ENCODE measurements around the gene DNAJC1.
"Not testable (repeated sequence)": the region's sequence is repeated elsewhere in the genome, so short reads cannot be mapped to it uniquely, and the experiment has no call there.

The DNAJC1 gene

DNA sequence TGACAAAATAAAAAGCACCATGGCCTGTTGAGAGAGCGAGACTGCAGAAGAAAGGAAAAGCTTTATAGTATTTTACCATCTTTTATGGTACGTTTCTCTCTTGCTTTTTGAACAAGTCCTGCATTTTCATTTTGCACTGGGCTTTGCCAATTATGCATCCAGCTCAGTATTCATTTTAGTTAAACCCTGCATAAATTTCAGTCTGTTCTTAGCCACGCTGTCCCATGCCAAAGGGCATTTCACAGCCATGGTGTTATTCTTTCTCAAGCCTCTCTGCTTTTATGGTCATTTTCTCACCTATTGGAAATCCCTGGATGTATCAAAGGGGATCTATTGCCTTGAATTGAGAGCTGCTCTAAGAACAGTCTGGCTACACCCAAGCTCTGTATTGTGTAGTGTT lies 30.8 kb upstream of the DNAJC1 start:
- no peaks in the 10 kb centered on the region for H3K27me3 ChIP-seq
- DNase-seq = no peak
- no peaks in the 10 kb centered on the region for H3K4me1 ChIP-seq
- TF ChIP-seq, protein P1, sequence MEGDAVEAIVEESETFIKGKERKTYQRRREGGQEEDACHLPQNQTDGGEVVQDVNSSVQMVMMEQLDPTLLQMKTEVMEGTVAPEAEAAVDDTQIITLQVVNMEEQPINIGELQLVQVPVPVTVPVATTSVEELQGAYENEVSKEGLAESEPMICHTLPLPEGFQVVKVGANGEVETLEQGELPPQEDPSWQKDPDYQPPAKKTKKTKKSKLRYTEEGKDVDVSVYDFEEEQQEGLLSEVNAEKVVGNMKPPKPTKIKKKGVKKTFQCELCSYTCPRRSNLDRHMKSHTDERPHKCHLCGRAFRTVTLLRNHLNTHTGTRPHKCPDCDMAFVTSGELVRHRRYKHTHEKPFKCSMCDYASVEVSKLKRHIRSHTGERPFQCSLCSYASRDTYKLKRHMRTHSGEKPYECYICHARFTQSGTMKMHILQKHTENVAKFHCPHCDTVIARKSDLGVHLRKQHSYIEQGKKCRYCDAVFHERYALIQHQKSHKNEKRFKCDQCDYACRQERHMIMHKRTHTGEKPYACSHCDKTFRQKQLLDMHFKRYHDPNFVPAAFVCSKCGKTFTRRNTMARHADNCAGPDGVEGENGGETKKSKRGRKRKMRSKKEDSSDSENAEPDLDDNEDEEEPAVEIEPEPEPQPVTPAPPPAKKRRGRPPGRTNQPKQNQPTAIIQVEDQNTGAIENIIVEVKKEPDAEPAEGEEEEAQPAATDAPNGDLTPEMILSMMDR (IDR thresholded peaks at IDR 0.05; ENCODE audit: low read depth, low read length) = no peak
- H3K4me3 ChIP-seq (ENCODE audit: low read depth, low read length) = no peak overlapping the region
- H3K9me3 ChIP-seq = no peaks in the 10 kb centered on the region
- H3K36me3 ChIP-seq = no peaks in the 10 kb centered on the region

DNA sequence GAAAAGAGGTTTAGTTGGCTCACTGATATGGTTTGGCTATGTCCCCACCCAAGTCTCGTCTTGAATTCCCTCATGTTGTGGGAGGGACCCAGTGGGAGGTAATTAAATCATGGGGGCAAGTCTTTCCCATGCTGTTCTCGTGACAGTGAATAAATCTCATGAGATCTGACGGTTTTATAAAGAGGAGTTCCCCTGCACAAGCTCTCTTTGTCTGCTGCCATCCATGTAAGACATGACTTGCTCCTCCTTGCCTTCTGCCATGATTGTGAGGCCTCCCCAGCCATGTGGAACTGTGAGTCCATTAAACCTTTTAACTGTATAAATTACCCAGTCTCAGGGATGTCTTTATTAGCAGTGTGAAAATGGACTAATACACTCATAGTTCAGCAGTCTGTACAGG lies 28.7 kb upstream of the DNAJC1 start:
- not testable (repeated sequence) for DNase-seq; H3K9me3 ChIP-seq; H3K4me1 ChIP-seq; H3K27me3 ChIP-seq; H3K36me3 ChIP-seq; H3K4me3 ChIP-seq (ENCODE audit: low read depth, low read length)

DNA sequence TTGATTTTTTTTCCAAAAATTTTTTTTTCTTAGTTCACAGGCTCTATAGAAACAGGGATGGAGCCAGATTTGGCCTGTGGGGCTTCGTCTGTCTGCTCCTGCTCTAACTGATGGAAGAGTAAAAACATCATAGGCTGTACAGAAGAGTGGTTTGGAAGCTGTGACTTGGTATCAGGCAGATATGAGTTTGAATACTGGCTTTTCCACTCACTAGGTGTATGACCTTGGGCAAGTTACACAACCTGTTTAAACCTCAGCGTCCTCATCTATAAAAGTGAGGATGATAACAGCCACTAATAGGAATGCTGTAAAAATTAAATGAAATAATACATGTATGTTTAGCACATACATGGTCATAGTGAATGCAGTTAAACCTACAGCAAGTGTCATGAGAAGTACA lies 26.9 kb upstream of the DNAJC1 start:
- no peaks in the 10 kb centered on the region for H3K4me1 ChIP-seq
- H3K9me3 ChIP-seq = no peaks in the 10 kb centered on the region
- no peaks in the 10 kb centered on the region for H3K27me3 ChIP-seq
- TF ChIP-seq, protein P1 (IDR thresholded peaks at IDR 0.05; ENCODE audit: low read depth, low read length) = no peak
- no peak for DNase-seq
- H3K4me3 ChIP-seq (ENCODE audit: low read depth, low read length) = no peak overlapping the region
- H3K36me3 ChIP-seq = no peaks in the 10 kb centered on the region

DNA sequence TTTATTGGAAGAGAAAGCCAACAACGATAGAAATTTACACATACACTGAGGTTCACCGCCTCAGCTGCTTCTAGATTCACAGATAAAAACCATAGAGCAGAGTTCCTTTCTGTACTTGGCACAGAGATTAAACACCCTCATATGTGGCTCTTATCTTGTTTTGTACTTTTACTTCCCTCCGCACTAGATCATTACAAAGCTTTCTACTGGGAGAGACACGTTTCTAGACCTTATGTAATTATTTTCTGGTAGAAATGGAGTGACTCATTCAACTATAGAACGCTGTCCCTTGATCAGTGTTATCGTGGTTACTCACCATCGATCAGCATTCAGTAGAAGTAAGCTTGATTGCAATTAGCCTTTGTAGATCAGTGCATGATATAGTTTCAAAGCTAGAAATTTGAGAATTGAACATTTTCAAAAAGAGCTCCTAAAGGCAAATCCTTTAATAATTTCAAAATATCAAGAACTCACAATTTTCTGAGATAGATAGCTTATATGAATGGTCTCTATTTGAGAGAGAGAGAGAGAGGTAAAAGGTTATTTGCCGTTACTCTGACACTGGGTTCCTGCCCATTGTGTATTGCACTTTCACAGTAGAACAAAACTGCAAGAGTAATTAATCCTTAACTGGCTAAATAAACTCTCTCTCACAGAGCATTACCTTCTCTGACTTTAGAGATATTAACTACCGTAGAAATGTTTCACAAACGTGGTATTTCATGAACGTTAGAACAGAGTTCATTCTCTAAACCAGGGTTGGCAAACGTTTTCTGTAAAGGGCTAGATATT lies 26.1 kb upstream of the DNAJC1 start:
- Histone ChIP-seq H3K4me3 (ENCODE audit: low read depth, low read length) (no peak overlapping the region), H3K27me3 (no peaks in the 10 kb centered on the region)

DNA sequence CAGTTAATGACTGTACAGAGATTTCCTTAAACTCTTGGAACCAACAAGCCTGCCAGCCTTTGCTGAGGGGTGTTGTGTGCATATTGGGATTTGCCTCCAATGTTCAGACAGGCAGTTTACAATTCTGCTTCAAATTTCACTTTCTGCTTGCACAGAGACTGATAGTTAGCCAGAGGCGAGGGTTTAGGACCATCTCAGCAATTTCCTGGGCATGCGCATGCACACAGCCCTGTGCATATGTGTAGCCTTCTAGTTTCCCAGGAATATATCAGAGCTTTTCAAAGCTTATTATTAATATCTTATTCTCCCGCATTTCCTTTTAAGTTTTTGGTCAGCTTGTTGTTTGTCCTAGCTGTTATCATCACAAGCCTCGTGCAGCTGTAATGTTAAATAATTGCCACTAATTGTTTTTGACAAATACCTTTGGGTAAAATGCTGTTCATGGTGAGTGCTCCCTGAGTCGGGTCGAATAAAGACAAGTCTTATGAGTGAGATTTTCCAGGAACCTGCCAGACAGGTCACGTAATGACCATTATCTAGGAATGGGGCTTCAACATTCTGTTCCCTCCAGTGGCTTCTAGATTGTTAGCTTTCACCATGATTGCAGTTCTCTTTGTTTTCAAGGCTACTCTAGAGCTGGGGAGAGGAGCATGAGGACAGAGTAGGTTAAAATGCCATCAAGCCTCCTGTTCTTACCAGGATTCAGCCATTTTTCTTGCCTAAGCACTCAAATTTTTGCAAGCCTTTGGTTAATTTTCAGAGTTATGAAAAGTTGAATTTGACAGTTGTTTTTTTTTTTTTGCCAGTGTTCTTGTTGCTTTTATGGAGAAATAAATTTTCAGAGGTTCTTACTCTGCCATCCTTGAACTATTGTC lies 24.1 kb upstream of the DNAJC1 start:
- no peaks in the 10 kb centered on the region for H3K27me3 ChIP-seq
- no peaks in the 10 kb centered on the region for H3K36me3 ChIP-seq
- no peaks in the 10 kb centered on the region for H3K9me3 ChIP-seq
- TF ChIP-seq, protein P1 (IDR thresholded peaks at IDR 0.05; ENCODE audit: low read depth, low read length) = no peak
- DNase-seq = no peak
- H3K4me3 ChIP-seq (ENCODE audit: low read depth, low read length) = no peak overlapping the region
- no peaks in the 10 kb centered on the region; the same call in 1 of the 2 replicates for H3K4me1 ChIP-seq

More for the DNA sequence above, 26.1 kb upstream of the DNAJC1 start:
- H3K36me3 ChIP-seq = no peaks in the 10 kb centered on the region
- no peaks in the 10 kb centered on the region for H3K4me1 ChIP-seq
- no peak for DNase-seq
- TF ChIP-seq, protein P1 (IDR thresholded peaks at IDR 0.05; ENCODE audit: low read depth, low read length) = no peak
- H3K9me3 ChIP-seq = no peaks in the 10 kb centered on the region

DNA sequence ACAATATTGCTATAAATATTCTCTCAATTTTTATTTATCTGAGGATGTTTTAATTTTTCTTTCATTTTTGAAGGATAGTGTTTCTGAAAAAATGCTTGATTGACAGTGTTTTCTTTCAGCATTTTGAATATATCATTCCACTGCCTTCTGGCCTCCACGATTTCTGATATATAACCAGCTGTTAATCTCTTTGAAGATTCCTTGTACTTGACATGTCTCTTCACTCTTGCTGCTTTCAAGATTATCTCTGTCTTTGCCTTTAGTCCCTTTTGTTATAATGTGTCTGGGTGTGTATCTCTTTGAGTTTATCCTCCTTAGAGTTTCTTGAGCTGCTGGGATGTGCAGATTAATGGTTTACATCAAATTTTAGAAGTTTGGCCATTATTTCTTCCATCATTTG lies 22.8 kb upstream of the DNAJC1 start:
- Histone ChIP-seq H3K27me3 (no peaks in the 10 kb centered on the region), H3K36me3 (no peaks in the 10 kb centered on the region), H3K4me3 (ENCODE audit: low read depth, low read length) (no peak overlapping the region), H3K4me1 (no peaks in the 10 kb centered on the region; the same call in 1 of the 2 replicates), H3K9me3 (no peaks in the 10 kb centered on the region)
- TF ChIP-seq, protein P1 (IDR thresholded peaks at IDR 0.05; ENCODE audit: low read depth, low read length) = no peak
- no peak for DNase-seq

All from BE2C (cell line).